Measurements from ENCODE around the gene TCERG1L.
A peak's percentile ranks its signal among the peaks of the same experiment; 100 is the strongest.
"Not testable (repeated sequence)": the region's sequence is repeated elsewhere in the genome, so short reads cannot be mapped to it uniquely, and the experiment has no call there.

TCERG1L gene

GRCh38 chr10:131085091-131085860 is 226.2 kb downstream of the TCERG1L start:
- in situ Hi-C loops (cut with HindIII; ENCODE audit: low pct_unique_long_range_greater_than_20kb, low sequenced_read_pairs), result no loop called here
- no peak for TF ChIP-seq JUND (IDR thresholded peaks at IDR 0.05; ENCODE audit: low read depth)
- peak in 1 of 2 experiments; percentile 65 for DNase-seq (ENCODE audit: low read depth in 1 of 2, low spot score in 1 of 2)

DNA sequence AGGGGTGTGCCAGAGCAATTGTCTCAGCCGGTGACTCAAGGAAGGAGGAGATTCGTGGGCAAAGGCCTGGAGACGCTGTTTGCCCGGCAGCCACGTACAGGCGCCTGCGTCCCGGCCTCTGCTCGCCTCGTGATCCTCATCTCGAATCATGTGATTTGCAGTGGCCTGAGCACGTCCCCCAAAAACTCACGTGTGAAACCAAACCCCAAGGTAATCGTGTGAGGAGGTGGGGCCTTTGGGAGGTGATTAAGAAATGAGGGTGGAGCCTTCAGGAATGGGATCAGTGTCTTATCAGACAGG is 226.8 kb downstream of the TCERG1L start:
- no peak for TF ChIP-seq JUND (IDR thresholded peaks at IDR 0.05; ENCODE audit: low read depth)
- in situ Hi-C loops (cut with HindIII; ENCODE audit: low pct_unique_long_range_greater_than_20kb, low sequenced_read_pairs), result no loop called here

GRCh38 chr10:131083915-131084790 is 227.4 kb downstream of the TCERG1L start:
- in situ Hi-C loops (cut with HindIII; ENCODE audit: low pct_unique_long_range_greater_than_20kb, low sequenced_read_pairs), result no loop called here
- no peak for TF ChIP-seq JUND (IDR thresholded peaks at IDR 0.05; ENCODE audit: low read depth)
- DNase-seq (ENCODE audit: low read depth in 1 of 2, low spot score in 1 of 2), result no peak

More for the DNA sequence above, 226.8 kb downstream of the TCERG1L start:
- no peak for DNase-seq (ENCODE audit: low read depth in 1 of 2, low spot score in 1 of 2)

DNA sequence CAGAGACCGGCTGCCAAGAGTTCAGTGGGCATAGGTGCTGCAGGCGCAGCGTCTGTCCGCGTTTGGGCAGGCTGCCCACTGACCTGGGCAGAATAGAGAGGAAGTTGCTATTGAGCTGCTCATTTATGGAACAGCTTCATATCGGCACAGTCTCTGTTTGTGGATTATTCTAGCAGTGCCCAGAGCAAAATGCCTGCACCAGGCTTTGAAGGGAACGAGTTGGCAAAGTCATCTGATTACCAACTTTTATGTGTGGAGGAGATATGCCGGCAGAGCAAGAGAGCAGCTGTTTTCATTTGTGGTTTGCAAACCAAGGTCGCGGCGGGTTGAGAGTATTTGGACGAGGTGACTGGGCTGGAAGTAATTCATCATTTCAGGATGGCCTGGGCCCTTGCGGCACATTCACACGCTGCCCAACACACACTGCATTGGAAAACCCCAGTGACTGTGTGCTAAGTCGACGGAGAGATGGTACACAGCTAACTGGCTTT is 228.5 kb downstream of the TCERG1L start:
- in situ Hi-C loops (cut with HindIII; ENCODE audit: low pct_unique_long_range_greater_than_20kb, low sequenced_read_pairs), result no loop called here
- no peak for TF ChIP-seq JUND (IDR thresholded peaks at IDR 0.05; ENCODE audit: low read depth)
- no peak for DNase-seq (ENCODE audit: low read depth in 1 of 2, low spot score in 1 of 2)

- no peak for DNase-seq (ENCODE audit: low read depth in 1 of 2, low spot score in 1 of 2)
- in situ Hi-C loops (cut with HindIII; ENCODE audit: low pct_unique_long_range_greater_than_20kb, low sequenced_read_pairs), result no loop called here
- TF ChIP-seq JUND (IDR thresholded peaks at IDR 0.05; ENCODE audit: low read depth), result no peak
Observed at GRCh38 chr10:131082201-131082850, 229.2 kb downstream of the TCERG1L start.

GRCh38 chr10:131081786-131082185 is 229.7 kb downstream of the TCERG1L start:
- in situ Hi-C loops (cut with HindIII; ENCODE audit: low pct_unique_long_range_greater_than_20kb, low sequenced_read_pairs), result no loop called here
- no peak for TF ChIP-seq JUND (IDR thresholded peaks at IDR 0.05; ENCODE audit: low read depth)
- DNase-seq (ENCODE audit: low read depth in 1 of 2, low spot score in 1 of 2), result no peak

DNA sequence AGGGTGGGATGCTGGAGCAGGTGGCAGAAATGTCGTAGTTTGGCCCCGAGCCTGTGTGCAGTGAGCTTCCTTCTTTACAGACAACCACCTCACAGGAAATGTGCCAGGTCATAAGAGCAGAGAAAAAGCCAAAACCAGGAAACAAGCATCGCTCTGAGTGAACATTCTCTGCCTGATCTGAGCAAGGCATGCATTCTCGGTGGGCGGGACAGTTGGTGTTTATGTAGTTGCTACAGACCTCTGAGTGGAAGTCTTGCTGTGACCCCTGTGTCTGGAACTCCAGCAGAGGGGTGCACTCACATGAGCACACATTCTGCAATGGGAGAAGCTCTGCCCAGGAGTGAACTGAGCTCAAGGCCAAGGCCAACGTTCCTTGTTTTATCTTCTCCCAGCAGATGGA is 230.1 kb downstream of the TCERG1L start:
- DNase-seq (ENCODE audit: low read depth in 1 of 2, low spot score in 1 of 2), result no peak
- TF ChIP-seq JUND (IDR thresholded peaks at IDR 0.05; ENCODE audit: low read depth), result no peak

GRCh38 chr10:131080571-131080970 is 230.9 kb downstream of the TCERG1L start:
- DNase-seq (ENCODE audit: low read depth in 1 of 2, low spot score in 1 of 2), result no peak
- in situ Hi-C loops (cut with HindIII; ENCODE audit: low pct_unique_long_range_greater_than_20kb, low sequenced_read_pairs), result no loop called here
- no peak for TF ChIP-seq JUND (IDR thresholded peaks at IDR 0.05; ENCODE audit: low read depth)

More for the DNA sequence above, 230.1 kb downstream of the TCERG1L start:
- in situ Hi-C loops (cut with HindIII; ENCODE audit: low pct_unique_long_range_greater_than_20kb, low sequenced_read_pairs), result no loop called here

DNA sequence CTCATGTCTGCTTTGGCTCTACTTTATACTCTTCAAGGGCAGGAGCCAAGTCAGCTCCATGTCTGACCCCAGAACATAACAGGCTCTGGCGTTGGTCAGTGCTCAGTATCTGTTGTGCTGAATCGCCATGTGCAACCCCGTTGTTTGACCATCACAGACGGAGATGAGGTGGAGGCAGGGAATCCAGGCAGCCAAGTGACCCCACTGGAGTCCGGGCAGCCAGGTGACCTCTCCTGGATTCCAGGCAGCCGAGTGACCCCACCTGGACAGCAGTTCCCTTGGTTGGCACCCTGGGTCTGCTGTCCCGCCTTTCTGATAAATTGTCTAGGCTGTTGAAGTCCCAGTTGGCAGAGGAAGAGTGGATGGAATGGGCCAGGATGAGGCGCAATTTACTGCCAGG is 232.2 kb downstream of the TCERG1L start:
- no peak for TF ChIP-seq JUND (IDR thresholded peaks at IDR 0.05; ENCODE audit: low read depth)
- in situ Hi-C loops (cut with HindIII; ENCODE audit: low pct_unique_long_range_greater_than_20kb, low sequenced_read_pairs), result no loop called here

GRCh38 chr10:131078882-131079280 is 232.6 kb downstream of the TCERG1L start:
- in situ Hi-C loops (cut with HindIII; ENCODE audit: low pct_unique_long_range_greater_than_20kb, low sequenced_read_pairs); DNase-seq (ENCODE audit: low read depth in 1 of 2, low spot score in 1 of 2): not testable (repeated sequence)

More for the DNA sequence above, 232.2 kb downstream of the TCERG1L start:
- no peak for DNase-seq (ENCODE audit: low read depth in 1 of 2, low spot score in 1 of 2)

- no peak for TF ChIP-seq JUND (IDR thresholded peaks at IDR 0.05; ENCODE audit: low read depth)
- DNase-seq (ENCODE audit: low read depth in 1 of 2, low spot score in 1 of 2), result no peak
- in situ Hi-C loops (cut with HindIII; ENCODE audit: low pct_unique_long_range_greater_than_20kb, low sequenced_read_pairs), result no loop called here
Observed at GRCh38 chr10:131078131-131078881, 233.2 kb downstream of the TCERG1L start.

DNA sequence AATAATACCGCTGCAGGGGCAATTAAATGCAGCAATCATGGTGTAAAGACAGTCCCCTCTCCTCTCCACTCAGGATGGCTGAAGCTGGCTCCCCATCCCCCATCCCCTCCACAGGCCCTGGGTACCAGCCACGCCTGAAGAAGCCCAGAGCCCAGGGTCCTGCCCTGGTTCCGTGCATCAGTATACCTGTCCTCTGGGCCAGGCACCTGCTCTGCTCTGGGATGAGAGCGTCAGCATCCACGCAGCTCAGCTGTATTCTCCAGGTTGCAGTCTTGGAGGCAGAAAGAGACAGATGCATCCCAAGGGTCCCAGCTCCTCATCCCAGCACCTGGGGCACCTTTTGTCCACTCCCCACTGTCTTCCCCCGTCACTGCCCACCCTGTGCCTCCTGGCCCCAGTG is 233.8 kb downstream of the TCERG1L start:
- in situ Hi-C loops (cut with HindIII; ENCODE audit: low pct_unique_long_range_greater_than_20kb, low sequenced_read_pairs), result no loop called here
- no peak for TF ChIP-seq JUND (IDR thresholded peaks at IDR 0.05; ENCODE audit: low read depth)
- no peak for DNase-seq (ENCODE audit: low read depth in 1 of 2, low spot score in 1 of 2)
